Fibroblast of skin of left quadriceps (primary cell): ENCODE measurements around the gene ZDHHC22.

Source experiments
- DNase-seq, 2 experiments: peaks; one replicate each; pipeline ENCODE4 v3.0.0-alpha.2; 2013; ENCODE audit warnings: low read depth in 2 of 2

ZDHHC22 gene

DNA sequence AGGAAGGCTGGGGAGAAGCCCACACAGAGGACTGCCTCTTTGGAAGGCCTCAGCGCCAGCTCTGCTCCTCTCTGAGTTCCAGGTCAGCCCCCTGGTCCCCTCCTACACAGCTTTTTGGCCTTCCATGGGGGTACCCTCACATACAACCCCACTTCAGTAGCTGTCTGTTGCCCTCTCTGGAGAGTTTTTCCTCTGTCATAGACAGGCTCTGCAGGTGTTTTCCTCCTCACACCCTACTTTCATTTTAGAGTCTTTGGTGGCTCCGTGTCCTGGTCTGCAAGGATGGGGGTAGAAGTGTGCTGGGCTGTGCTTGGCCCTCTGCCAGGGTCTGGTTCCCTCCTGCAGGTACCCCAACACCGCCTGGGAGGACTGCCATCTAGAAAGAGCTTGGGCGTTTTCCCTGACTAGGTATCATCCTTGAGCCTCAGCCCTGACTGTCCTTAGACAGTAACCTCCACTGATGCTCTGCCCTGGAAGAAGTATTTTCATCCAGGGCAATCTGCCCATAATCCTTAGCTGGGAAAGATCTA is 15.1 kb downstream of the ZDHHC22 start:
- DNase-seq = no peak

DNA sequence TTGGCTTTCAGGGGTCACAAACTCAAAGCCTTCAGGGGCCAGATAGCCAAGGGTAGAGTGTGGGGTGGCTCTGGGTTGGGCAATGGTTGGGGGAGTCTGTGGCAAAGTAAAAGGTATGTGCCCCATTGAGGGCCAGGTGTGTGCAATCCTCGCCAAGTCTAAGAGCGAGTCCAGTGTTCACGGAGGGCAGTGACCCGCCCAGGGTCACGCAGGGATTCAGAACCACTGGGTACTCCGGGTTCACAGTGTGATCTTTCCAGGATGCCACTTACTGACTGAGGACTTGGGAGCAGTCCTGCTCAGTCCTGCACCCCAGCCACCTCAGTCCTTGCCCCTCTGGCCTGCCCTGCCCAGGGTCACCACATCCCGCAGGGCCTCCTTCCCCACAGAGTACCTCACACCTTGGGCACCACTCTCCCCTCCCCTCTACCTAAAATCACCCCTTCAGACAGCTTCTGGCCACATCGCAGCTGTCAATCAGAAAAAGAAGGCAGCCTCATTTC is 15.7 kb downstream of the ZDHHC22 start:
- no peak for DNase-seq

DNA sequence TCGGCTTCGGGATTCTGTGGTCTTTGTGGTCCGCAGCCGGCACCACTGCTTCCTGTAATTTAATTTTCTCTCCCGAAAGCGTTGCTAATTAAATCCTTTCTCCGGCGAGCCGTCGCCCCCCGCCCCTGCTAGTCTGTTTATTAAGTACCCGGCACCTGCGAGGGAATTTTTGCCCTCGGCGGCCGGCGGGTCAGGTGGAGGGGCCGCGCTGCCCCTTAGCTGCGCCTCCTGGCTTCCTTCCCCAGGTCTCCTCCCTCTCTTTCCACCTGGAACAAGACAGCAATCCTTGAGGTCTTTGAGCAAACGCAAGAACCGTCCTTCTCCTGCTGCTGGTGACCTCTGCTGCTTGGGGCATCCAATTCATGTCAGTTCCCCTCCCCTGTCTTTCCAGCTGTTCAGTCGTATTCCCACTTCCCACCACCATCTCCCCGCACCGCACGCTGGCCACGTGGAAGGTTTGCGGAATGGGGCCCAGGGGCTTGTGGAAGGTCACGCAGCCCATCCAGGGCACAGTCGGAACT is 16.2 kb downstream of the ZDHHC22 start:
- no peak for DNase-seq

DNA sequence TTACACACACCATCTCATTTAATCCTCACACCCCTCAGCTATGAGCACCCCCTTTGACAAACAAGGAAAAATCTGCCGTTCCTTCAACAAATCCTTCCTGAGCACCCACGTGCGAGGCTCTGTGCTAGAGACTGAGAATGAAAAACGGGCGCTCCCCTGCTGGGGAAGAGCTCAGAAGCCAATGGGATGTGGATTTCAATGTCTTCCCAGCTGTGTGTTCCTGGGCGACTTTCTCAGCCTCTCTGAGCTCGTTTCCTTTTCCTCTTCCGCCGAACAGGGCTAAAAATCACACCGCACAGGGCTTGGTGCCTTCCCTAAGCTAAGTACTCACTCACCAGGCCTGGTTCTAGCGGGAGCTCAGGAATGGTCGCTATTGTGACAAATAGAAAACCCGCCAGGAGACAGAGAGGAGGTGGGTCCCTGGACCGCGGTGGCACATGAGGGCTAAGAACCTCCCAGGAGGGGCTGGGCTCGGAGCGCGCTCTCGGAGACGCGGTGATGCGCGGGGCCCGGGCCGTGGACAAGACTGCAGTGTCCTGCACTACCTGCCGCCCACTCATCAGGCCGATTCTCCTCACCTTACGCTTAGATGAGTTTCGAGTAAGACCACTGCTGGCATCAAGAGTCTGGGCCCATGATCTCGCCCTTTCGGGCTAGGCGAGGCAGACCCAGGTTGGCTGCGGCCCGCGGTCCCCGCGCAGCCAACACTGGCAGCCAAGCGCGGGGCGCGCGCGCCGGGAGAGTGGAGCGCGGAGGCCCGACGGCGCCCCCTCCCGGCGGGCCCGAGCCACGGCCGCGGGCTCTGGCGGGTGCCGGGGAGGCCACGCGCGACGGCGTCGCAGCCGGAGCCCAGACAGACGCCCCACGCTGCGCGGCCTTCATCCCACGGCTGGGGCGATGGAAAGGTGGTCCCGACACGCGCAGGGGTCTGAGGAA is 17.0 kb downstream of the ZDHHC22 start:
- DNase-seq = no peak

- DNase-seq = no peak
These were observed 17.9 kb downstream of the ZDHHC22 start for GRCh38 chr14:77123381-77124325.

DNA sequence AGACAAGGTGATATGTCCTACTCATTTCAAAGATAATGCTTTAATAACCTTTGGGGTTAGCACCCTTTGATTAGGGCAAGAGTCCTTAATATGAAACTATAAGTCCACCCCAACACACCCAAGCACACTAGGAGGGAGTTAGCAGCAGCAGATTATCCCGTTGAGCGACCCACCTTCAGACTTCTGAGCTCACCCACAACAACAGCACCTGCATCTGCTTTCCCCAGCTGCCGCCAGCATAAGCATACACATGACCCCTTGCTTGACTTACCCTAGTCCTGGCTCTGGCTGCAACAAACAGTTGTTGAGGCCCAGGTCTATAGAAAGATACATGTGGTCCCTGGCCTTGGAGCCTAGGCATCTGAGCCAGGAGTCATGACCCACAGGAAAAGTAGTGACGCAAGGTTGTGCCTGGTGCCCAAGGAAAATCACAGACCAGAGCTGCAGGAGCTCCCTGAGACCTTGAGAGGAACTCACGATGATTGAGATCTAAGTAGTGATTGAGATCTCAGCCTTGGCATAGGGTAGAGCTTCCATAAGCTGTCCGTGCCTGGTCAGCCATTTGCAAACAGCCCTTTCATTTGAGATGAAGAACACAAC is 19.0 kb downstream of the ZDHHC22 start:
- DNase-seq = no peak

GRCh38 chr14:77120771-77121743 is 20.5 kb downstream of the ZDHHC22 start:
- no peak for DNase-seq

GRCh38 chr14:77119851-77120250 is 21.7 kb downstream of the ZDHHC22 start:
- no peak for DNase-seq

DNA sequence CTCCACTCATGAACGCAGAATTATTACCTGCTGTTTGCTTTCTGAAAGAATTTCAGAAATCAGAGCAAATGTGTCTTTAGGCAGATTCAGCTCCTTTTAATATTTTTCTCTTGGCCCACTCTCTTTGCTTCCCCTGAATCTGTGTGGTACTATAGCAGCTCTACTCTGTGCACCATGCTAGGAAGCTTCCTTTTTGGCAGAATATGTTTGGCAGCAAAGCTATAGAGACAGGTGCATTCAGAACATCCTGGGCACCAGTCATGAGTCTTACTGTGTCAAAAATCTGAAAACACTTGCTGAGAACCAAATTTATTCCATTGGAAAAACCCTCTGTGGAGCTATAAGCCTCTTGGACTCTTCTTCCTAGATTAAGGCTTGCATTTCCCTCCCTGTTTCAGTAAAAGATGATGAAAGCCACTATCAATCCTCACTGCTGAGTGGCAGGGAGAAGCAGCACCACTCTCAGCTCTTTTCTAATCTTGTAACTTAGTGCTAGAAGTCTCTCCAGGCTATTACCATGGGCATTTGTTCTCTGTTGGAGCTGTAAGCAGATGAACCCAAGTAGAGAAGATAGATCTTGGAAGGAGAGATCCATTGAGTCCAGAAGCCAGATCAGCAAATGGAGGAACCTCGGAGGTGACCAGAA is 25.3 kb downstream of the ZDHHC22 start:
- no peak for DNase-seq

- no peak for DNase-seq
These were observed 27.0 kb downstream of the ZDHHC22 start for GRCh38 chr14:77114609-77115008.

- no peak for DNase-seq
These were observed 27.9 kb downstream of the ZDHHC22 start for GRCh38 chr14:77113644-77114043.

DNA sequence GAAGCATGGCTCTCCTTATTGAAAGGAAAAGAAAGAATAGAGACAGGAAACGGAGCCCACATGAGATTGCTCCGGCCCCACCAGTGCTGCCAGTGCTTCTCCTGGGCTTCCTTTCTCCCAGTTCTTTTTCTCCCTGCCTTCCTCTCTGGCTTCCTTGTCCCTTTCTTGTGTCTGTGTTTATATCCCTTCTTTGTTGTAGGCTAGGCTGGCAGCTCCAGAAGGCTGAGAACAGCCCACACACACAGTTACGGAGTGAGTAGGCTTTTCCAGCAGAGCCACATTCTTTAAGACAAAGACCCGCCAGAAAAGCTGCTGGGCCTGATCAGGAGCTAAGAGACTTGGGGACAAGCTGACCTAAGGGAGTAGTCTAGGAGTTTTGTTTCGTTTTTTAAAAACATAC is 30.6 kb downstream of the ZDHHC22 start:
- DNase-seq = no peak

DNA sequence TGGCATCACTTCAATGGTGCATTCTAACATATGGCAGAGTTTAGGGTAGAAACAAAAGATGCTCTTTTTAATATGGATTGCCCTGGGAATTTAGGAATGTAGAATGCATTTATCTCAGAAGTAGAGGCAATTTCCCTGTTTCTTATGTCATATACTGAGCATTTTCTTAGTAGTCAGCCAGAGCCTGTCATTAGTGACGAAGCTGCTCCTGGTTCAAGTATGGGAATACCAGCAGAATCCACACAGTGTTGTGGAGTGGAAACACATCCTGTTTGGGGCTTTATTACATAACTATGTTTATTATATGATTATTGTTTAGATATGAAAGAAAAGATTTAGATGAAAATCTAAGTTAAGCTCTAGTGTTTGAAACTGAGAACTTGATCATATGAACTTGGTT is 31.3 kb downstream of the ZDHHC22 start:
- no peak for DNase-seq

GRCh38 chr14:77109656-77110055 is 31.9 kb downstream of the ZDHHC22 start:
- DNase-seq = no peak

DNA sequence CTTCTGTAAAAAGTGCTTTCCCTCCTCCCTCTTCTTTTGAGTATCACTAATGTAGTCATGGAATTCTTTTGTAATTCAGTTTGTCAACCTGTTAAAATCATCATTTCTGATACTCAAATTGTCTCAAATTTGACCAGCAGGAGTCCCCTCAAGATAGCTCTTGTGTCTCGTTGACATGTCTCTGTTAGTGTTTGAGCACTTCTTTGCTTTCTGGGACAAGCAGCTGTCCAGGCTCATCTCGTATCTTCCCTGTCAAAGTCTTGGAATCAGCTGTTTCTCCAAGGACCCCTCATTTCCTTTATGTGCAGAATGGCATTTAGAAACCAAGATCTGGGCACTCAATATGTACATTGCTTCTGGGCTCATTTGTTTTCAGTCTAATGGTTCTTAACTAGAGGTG is 32.8 kb downstream of the ZDHHC22 start:
- no peak for DNase-seq

GRCh38 chr14:77107228-77107627 is 34.4 kb downstream of the ZDHHC22 start:
- no peak for DNase-seq

- DNase-seq = no peak
These were observed 34.9 kb downstream of the ZDHHC22 start for GRCh38 chr14:77106666-77107065.

- DNase-seq = no peak
These were observed 36.2 kb downstream of the ZDHHC22 start for GRCh38 chr14:77105145-77105939.

DNA sequence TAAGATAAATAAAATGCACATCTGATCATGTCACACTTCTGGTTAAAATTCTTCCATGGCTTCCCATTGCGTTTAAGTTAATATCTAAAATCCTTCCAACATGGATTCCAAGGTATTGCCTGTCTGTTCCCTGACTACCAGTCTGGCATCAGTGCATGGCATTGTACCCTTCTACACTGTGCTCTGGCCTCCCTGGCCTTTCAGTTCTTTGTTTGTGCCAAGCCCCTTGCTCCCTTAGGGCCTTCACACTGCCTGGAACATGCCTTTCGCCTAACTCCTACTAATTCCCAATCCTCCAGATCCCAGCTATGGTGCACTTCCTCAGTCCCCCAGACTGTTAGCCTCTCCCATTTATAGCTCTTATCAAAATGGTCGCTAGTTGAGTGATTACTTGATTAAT is 37.2 kb downstream of the ZDHHC22 start:
- no peak for DNase-seq
